ENCODE data around the gene ACACA. TPM values are rescaled to one million over a fixed set of nuclear protein-coding genes. Genes with fewer than 3 reads are reported as not detected.

ACACA gene
- polyA plus RNA-seq, 1 experiment, result 26.9 TPM

GRCh38 chr17:37168731-37169353 is 237.8 kb downstream of the ACACA start:
- CTCF ChIA-PET, result interaction anchor here (1.4 kb wide), 1 partner anchor 9 kb away, joined by 4 read pairs; no protein-coding TSS in a partner anchor
- no peaks in the 10 kb centered on the region for H3K27me3 ChIP-seq (ENCODE audit: control insufficient read depth, insufficient read depth, low read length)
- H3K36me3 ChIP-seq (ENCODE audit: control insufficient read depth, insufficient read depth, low read length), result no peaks in the 10 kb centered on the region
- no peak overlapping the region for H3K4me3 ChIP-seq (ENCODE audit: low read depth, low read length)
- TF ChIP-seq CTCF (IDR thresholded peaks at IDR 0.05; ENCODE audit: insufficient read depth, low read depth, low read length), result no peak
- DNase-seq (ENCODE audit: low read depth), result no peak
- POLR2A ChIA-PET, result no interaction called here

GRCh38 chr17:37167756-37168155 is 238.9 kb downstream of the ACACA start:
- no peaks in the 10 kb centered on the region for H3K27me3 ChIP-seq (ENCODE audit: control insufficient read depth, insufficient read depth, low read length)
- H3K36me3 ChIP-seq (ENCODE audit: control insufficient read depth, insufficient read depth, low read length), result peaks cover under 1% of the 10 kb centered on the region; the same call in 1 of the 2 replicates
- DNase-seq (ENCODE audit: low read depth), result no peak
- TF ChIP-seq CTCF (IDR thresholded peaks at IDR 0.05; ENCODE audit: insufficient read depth, low read depth, low read length), result no peak
- ChIA-PET POLR2A (interaction anchor here (0.6 kb wide), 1 partner anchor 120 kb away, joined by 4 read pairs; no protein-coding TSS in a partner anchor), CTCF (no interaction called here)
- no peak overlapping the region for H3K4me3 ChIP-seq (ENCODE audit: low read depth, low read length)

- no peaks in the 10 kb centered on the region for H3K27me3 ChIP-seq (ENCODE audit: control insufficient read depth, insufficient read depth, low read length)
- ChIA-PET CTCF (interaction anchor here (0.6 to 2.2 kb wide), 4 partner anchors 11 to 36 kb away, joined by 3 to 9 read pairs (median 3); no protein-coding TSS in a partner anchor), POLR2A (no interaction called here)
- peaks cover 4% of the 10 kb centered on the region; the same call in 1 of the 2 replicates for H3K36me3 ChIP-seq (ENCODE audit: control insufficient read depth, insufficient read depth, low read length)
- DNase-seq (ENCODE audit: low read depth), result no peak
- no peak overlapping the region for H3K4me3 ChIP-seq (ENCODE audit: low read depth, low read length)
- TF ChIP-seq CTCF (IDR thresholded peaks at IDR 0.05; ENCODE audit: insufficient read depth, low read depth, low read length), result no peak
Observed at GRCh38 chr17:37164057-37164456, 242.6 kb downstream of the ACACA start.

- no peak for TF ChIP-seq CTCF (IDR thresholded peaks at IDR 0.05; ENCODE audit: insufficient read depth, low read depth, low read length)
- ChIA-PET CTCF (no interaction called here), POLR2A (no interaction called here)
- DNase-seq (ENCODE audit: low read depth), result no peak
- H3K4me3 ChIP-seq (ENCODE audit: low read depth, low read length), result no peak overlapping the region
- H3K27me3 ChIP-seq (ENCODE audit: control insufficient read depth, insufficient read depth, low read length), result no peaks in the 10 kb centered on the region
- peaks cover 4% of the 10 kb centered on the region; the same call in 1 of the 2 replicates for H3K36me3 ChIP-seq (ENCODE audit: control insufficient read depth, insufficient read depth, low read length)
Observed at GRCh38 chr17:37162800-37163199, 243.8 kb downstream of the ACACA start.

DNA sequence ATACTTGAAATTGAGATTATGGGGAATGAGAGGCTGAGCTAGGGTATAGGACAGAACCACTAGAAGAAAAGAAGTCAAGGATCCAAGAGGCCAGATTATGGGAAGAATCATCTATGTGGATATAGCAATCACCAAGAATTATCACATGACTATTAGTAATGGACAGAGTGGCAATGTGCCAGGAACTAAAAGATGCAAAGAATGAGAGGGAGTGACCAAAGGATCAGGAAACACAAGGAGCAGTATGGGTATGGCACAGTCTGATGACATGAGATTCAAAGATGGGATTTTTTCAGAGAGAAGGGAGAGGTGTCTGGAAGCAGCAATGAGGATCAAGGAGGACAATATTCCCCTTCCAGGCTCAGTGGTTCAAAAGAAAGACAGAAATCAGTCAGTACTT is 245.7 kb downstream of the ACACA start:
- ChIA-PET POLR2A (no interaction called here), CTCF (no interaction called here)
- no peaks in the 10 kb centered on the region for H3K27me3 ChIP-seq (ENCODE audit: control insufficient read depth, insufficient read depth, low read length)
- H3K4me3 ChIP-seq (ENCODE audit: low read depth, low read length), result no peak overlapping the region
- no peak for DNase-seq (ENCODE audit: low read depth)
- peaks cover 4% of the 10 kb centered on the region; the same call in 1 of the 2 replicates for H3K36me3 ChIP-seq (ENCODE audit: control insufficient read depth, insufficient read depth, low read length)
- no peak for TF ChIP-seq CTCF (IDR thresholded peaks at IDR 0.05; ENCODE audit: insufficient read depth, low read depth, low read length)

All from BJ (cell line).